NCI-H345 treated with DMSO at 0.1 percent for 48 hours (cell line): Measurements from ENCODE around the gene DUSP28.
A peak's percentile ranks its signal among the peaks of the same experiment; 100 is the strongest.
"Not testable (repeated sequence)": the region's sequence is repeated elsewhere in the genome, so short reads cannot be mapped to it uniquely, and the experiment has no call there.

ENCODE experiments used
- DNase-seq: peaks from one replicate; lab custom pipeline; 2025; ENCODE audit not compliant: unreplicated experiment; lab: John Stamatoyannopoulos, UW

DUSP28 gene

DNA sequence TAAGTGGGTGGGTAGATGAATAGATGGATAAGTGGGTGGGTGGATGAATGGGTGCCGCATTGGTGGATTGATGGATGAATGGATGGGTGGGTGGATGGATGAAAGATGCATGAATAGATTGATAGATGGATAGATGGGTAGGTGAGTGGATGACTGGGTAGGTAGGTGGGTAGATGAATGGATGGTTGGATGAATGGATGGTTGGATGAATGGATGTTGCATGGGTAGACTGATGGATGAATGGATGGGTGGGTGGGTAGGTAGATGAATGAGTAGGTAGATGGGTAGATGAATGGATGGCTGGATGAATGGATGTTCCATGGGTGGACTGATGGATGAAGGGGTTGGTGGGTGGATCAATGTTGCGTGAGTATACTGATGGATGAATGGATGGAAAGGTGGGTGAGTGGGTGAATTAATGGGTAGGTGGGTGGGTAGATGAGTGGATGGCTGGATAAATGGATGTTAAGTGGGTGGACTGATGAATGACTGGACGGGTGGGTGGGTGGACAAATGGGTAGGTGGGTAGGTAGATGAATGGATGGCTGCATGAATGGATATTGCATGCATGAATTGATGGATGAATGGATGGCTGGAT is 32.9 kb upstream of the DUSP28 start:
- DNase-seq, result no peak

DNA sequence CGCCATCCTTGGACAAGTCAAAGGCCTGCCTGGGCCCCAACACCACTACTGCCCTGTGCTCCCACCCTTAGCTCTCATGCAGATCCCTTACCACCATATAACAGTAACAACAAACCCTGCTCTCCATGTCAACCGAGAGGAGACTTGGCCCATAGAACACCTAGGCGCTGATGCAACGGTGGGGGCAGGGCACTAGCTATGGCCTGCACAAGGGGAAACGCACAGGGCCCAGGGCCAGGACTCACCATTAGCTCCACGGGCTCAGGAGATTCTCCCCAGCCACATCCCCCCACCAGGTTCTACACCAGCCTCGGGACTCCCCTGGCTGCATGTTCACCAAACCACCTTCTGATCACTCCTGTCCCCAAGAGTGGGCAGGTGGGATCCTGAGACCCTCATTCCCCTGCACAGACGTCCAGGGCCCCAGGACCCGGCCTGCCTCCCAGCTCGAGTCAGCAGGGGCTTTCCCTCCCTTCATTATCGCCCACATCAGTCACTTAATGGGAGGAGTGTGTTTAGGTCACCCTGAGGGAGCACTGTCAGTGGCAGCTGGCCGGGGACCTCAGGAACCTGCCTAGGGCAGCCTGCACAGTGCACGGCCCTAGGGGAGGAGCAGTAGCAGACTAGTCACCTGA is 31.6 kb upstream of the DUSP28 start:
- DNase-seq, result no peak

DNA sequence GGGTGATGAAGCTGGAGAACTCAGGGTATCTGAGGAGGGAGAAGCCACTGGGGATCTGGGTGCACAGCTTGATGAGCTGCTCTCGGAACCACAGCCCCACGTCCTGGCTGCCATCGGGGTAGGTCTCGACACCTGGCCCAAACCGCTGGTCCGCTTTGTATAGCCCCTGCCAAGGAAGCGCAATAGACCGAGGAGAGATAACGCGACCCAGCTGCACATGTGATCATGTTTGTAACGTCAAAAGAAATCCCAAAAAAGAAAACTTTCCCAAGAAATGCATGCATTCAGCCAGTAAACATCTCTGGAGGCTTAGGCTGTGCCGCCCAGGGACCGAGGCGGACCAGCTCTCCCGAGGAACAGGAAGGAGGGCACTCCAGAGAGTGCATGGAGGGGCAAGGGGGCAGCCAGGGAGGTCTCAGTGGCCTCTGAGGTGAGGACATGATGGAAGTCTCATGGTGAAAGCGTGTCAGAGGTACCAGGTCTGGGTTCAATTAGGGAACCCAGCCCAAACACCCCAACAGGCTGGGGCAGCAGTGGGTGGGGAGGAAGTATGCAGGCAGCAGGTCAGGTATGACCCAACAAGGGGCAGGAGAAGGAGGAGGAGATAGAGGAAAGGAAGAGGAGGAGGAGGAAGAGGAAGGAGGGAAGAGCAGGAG is 30.7 kb upstream of the DUSP28 start:
- DNase-seq, result no peak

GRCh38 chr2:240530181-240530580 is 30.0 kb upstream of the DUSP28 start:
- no peak for DNase-seq

GRCh38 chr2:240531038-240531437 is 29.1 kb upstream of the DUSP28 start:
- DNase-seq, result no peak

DNA sequence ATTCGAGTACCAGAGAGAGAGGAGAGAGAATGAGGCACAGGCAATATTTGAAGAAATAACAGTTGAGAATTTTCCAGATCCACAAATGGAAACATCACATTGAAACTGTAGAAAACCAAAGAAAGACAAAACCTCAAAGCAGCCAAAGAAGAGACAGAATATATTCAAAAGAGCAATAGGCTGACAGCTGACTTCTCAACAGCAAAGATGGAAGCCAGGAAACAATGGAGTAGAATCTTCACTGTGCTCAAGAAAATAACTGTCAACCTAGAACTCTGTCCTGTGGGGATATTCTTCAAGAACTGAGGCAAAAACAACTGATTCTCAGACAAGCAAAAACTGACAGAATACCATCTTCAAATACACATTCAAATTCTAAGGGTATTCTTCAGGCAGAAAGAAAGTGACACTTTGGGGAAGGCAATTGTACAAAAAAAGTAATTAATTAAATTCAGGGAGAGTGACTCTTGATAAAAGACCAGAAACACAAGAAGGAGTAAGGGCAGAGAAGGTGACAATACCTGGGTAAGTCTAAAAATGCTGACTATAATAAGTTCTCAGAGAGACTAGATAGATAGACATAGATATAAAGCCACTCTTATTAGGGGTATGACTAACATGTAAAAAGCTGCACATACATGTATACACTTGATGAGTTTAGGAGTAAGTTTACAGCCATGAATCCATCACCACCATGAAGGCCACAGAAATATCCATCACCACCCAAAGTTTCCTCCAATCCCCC is 28.0 kb upstream of the DUSP28 start:
- DNase-seq, result no peak

DNA sequence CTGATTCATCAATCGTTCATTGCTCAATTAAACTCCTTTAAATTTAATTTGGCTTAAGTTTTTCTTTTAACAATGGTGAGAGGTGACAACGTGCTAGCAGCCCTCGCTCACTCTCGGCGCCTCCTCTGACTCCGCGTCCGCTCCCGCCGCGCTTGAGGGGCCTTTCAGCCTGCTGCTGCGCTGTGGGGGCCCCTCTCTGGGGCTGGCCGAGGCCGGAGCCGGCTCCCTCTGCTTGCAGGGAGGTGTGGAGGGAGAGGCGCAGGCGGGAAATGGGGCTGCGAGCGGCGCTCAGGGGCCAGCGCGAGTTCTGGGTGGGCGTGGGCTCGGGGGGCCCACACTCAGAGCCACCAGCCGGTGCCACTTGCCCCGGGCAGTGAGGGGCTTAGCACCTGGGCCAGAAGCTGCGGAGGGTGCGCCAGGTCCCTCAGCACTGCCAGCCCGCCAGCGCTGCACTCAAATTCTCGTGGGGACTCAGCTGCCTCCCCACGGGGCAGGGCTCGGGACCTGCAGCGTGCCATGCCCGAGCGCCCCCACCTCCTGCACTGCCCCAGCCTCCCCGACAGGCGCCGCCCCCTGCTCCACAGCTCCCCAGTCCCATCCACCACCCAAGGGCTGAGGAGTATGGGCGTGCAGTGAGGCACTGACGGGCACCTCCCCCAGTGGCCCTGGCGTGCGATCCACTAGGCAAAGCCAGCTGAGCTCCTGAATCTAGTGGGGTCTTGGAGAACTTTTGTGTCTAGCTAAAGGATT is 22.0 kb upstream of the DUSP28 start:
- DNase-seq, result no peak

DNA sequence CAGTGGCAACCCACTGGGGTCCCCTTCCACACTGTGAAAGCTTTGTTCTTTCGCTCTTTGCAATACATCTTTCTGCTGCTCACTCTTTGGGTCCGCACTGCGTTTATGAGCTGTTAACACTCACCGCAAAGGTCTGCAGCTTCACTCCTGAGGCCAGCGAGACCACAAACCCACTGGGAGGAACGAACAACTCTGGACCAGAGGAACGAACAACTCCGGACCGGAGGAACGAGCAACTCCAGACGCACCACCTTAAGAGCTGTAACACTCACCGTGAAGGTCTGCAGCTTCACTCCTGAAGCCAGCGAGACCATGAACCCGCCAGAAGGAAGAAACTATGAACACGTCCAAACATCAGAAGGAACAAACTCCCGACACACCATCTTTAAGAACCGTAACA is 21.1 kb upstream of the DUSP28 start:
- not testable (repeated sequence) for DNase-seq

- no peak for DNase-seq
Measured at GRCh38 chr2:240539906-240540305, 20.3 kb upstream of the DUSP28 start.

- no peak for DNase-seq
Measured at GRCh38 chr2:240551288-240551687, 8.9 kb upstream of the DUSP28 start.

GRCh38 chr2:240551811-240552210 is 8.3 kb upstream of the DUSP28 start:
- no peak for DNase-seq

DNA sequence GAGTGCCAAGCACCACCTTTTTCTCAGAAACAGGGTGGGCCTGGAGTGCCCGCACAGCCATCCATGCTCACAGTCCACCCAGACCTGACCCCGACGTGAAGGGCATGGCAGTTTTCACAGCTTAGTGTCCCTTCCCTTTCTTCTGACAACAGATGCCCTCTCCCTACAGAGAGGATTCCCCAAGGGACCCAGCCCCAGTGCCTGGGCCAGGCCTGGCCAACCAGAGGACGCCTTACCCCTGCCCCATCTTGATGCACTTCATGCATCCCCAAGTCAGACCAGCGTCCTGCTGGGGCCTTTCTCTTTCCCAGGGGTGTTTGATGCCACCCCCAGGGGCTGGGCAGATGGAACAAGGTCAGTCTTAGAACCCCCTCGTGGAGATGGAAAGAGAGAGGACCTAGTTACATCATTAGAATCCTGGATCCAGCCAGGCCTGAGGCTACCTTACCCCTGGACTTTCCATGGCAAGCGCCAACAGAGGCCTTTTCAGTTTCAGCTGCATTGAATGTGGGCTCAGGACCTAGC is 6.1 kb upstream of the DUSP28 start:
- no peak for DNase-seq

DNA sequence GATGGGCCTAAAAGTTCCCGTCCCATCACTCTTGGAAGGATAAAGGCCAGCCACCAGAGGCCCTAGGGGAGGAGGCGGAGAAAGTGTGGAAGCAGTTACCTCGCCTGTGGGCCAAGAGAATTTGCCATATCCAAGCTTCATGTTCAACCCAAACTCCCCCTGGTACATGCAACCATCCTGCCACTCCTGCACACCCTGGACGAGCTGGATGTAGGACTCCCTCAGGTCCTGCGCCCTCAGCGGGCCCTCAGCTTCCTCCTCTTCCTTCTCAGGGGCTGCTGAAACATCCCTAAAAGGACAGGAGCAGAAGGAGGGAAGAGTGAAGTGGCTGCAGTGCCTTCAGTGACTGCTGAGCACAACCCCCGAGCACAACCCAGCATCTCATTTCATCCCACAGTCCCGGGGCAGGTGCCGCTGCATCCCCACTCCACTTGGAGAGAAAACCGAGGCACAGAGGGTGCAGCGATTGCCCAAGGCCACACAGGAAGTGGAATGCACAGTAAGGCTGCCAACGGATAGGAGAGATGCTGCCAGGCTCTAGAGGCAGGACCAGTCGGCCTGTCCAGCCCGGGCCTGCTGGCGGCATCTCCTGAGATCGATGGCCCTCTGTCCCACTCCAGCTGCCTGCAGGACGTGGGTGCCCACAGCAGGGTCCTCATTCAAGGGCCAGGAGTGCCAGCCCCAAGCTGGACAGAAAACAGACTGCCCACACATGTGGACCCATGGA is 5.2 kb upstream of the DUSP28 start:
- no peak for DNase-seq

- DNase-seq, result no peak
Measured at GRCh38 chr2:240555541-240556250, 4.5 kb upstream of the DUSP28 start.

- no peak for DNase-seq
Measured at GRCh38 chr2:240556553-240557100, 3.5 kb upstream of the DUSP28 start.

GRCh38 chr2:240557101-240557751 is 2.9 kb upstream of the DUSP28 start:
- DNase-seq, result no peak

DNA sequence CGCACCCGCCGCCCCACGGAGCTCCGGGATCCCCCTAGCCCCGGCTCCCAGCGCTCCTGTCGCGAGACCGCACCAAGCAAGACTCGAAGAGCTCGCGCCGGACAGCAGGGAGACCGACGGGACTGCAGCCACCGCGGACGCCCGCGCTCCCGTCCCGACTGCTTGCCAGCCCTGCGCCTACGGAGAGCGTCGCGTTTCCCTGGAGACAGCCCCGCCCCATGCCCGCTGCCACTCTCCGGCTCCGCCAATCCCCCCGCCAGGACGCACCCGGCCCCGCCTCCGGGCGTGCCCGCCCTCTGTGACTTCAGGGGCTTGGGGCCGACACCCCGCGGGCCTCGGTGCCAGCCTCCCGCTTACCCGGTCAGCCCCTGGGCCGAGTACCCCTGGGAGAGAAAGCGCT is 2.3 kb upstream of the DUSP28 start, which contains the start of gene ANKMY1:
Gene ANKMY1 (minus strand): TSS at position 181 of the 400 bp plus-strand sequence. CDS start 653 bp downstream, outside the sequence.
- peak; percentile 26 for DNase-seq

- DNase-seq, result no peak
Measured at GRCh38 chr2:240558236-240558761, 1.9 kb upstream of the DUSP28 start.
